K562 treated with DMSO at 1 percent for 48 hours (cell line): Measurements from ENCODE around the gene PDXK. TPM values are rescaled to one million over a fixed set of nuclear protein-coding genes. Genes with fewer than 3 reads are reported as not detected.

ENCODE experiments used
- total RNA-seq: library from RNA; unstranded; fragments of 300-600 nt; gene quantifications from 2 replicates; pipeline ENCODE4 v1.2.3, GENCODE V29; 2022; ENCODE audit warnings: low replicate concordance; ENCODE audit errors: extremely low read depth

The PDXK gene
- total RNA-seq, result 124 TPM in 1 of 2 replicates, not detected in the other

GRCh38 chr21:43718872-43719747 is at the start of gene PDXK:
TSS of gene PDXK (plus strand) at chr21:43719129. CDS start at chr21:43719295, 166 bp downstream.

GRCh38 chr21:43775795-43776430 is 57.0 kb downstream of the PDXK start, which contains the start of gene CSTB:
TSS of gene CSTB (minus strand) at chr21:43776308. CDS start at chr21:43776269, 39 bp downstream.

GRCh38 chr21:43789276-43790009 is 70.5 kb downstream of the PDXK start, which contains the start of gene RRP1:
TSS of gene RRP1 (plus strand) at chr21:43789577. CDS start at chr21:43789630, 53 bp downstream.

Other genes with a start within 250 kb of the PDXK start
- gene HSF2BP, start 59.6 kb upstream of the PDXK start, total RNA-seq, result not detected in 2 replicates
- gene RRP1B, start 59.6 kb upstream of the PDXK start, total RNA-seq, result not detected in 2 replicates
- not detected in 2 replicates for gene CSTB, start 57.2 kb downstream of the PDXK start, total RNA-seq
- gene RRP1, start 70.4 kb downstream of the PDXK start, total RNA-seq, result not detected in 2 replicates
- not detected in 2 replicates for gene AGPAT3, start 146.1 kb downstream of the PDXK start, total RNA-seq